GM21576 (cell line): ENCODE results near the gene TSPOAP1.

Experiments
- ATAC-seq: cut with Tn5 transposase; IDR thresholded peaks from one replicate; pipeline ENCODE4 v1.9.1; 2021; ENCODE audit warnings: mild to moderate bottlenecking, moderate library complexity; ENCODE audit not compliant: unreplicated experiment

The TSPOAP1 gene

GRCh38 chr17:58328195-58329034, at the start of gene TSPOAP1:
Gene TSPOAP1 (minus strand): TSS chr17:58328795. CDS start chr17:58327920, 875 bp downstream.
- no peak for ATAC-seq

GRCh38 chr17:58377661-58378060, 49.1 kb upstream of the TSPOAP1 start:
- ATAC-seq = no peak

GRCh38 chr17:58377093-58377601, 48.6 kb upstream of the TSPOAP1 start:
- no peak for ATAC-seq

- ATAC-seq = no peak
Observed at GRCh38 chr17:58376472-58377000, 47.9 kb upstream of the TSPOAP1 start.

- ATAC-seq = no peak
Observed at GRCh38 chr17:58375811-58376210, 47.2 kb upstream of the TSPOAP1 start.

- no peak for ATAC-seq
Observed at GRCh38 chr17:58375256-58375655, 46.7 kb upstream of the TSPOAP1 start.

GRCh38 chr17:58373923-58374322, 45.3 kb upstream of the TSPOAP1 start:
- ATAC-seq = no peak

- no peak for ATAC-seq
Observed at GRCh38 chr17:58373003-58373402, 44.4 kb upstream of the TSPOAP1 start.

GRCh38 chr17:58371300-58371950, 42.8 kb upstream of the TSPOAP1 start:
- no peak for ATAC-seq

GRCh38 chr17:58370716-58371115, 42.1 kb upstream of the TSPOAP1 start:
- no peak for ATAC-seq

- no peak for ATAC-seq
Observed at GRCh38 chr17:58370309-58370708, 41.7 kb upstream of the TSPOAP1 start.

GRCh38 chr17:58369214-58370031, 40.8 kb upstream of the TSPOAP1 start:
- no peak for ATAC-seq

GRCh38 chr17:58368860-58369213, 40.2 kb upstream of the TSPOAP1 start:
- ATAC-seq = no peak

- no peak for ATAC-seq
Observed at GRCh38 chr17:58367461-58367860, 38.9 kb upstream of the TSPOAP1 start.

GRCh38 chr17:58365980-58366595, 37.5 kb upstream of the TSPOAP1 start:
- no peak for ATAC-seq

- ATAC-seq = no peak
Observed at GRCh38 chr17:58365185-58365979, 36.8 kb upstream of the TSPOAP1 start.

- ATAC-seq = no peak
Observed at GRCh38 chr17:58364270-58364942, 35.8 kb upstream of the TSPOAP1 start.

GRCh38 chr17:58363457-58364185, 35.0 kb upstream of the TSPOAP1 start:
- no peak for ATAC-seq
